Measurements from ENCODE around the gene NYAP2. TPM values are rescaled to one million over a fixed set of nuclear protein-coding genes. Genes with fewer than 3 reads are reported as not detected.

NYAP2 gene
- polyA plus RNA-seq, 3 donors = not detected

- Histone ChIP-seq H3K4me3 (replicated peaks in 1 of 3; ENCODE audit: low read depth in 2 of 3, low read length in 3 of 3) (no peak overlapping the region), H2AFZ (ENCODE audit: insufficient read depth, low read depth, low read length, poor library complexity, severe bottlenecking) (no peak overlapping the region), H4K20me1 (ENCODE audit: insufficient read depth, low read length) (no peaks in the 10 kb centered on the region), H3K9me3 (replicated peaks in 1 of 2; ENCODE audit: control insufficient read depth in 1 of 2, insufficient read depth in 1 of 2, low read length in 2 of 2) (no peaks in the 10 kb centered on the region), H3K36me3 (replicated peaks in 1 of 2; ENCODE audit: control insufficient read depth in 1 of 2, insufficient read depth in 2 of 2, low read length in 2 of 2) (no peaks in the 10 kb centered on the region), H3K27me3 (ENCODE audit: control insufficient read depth in 2 of 2, insufficient read depth in 2 of 2, low read length in 2 of 2) (no peaks in the 10 kb centered on the region), H3K4me1 (ENCODE audit: control insufficient read depth in 1 of 2, insufficient read depth in 2 of 2, low read length in 2 of 2) (no peaks in the 10 kb centered on the region), H3K9ac (ENCODE audit: insufficient read depth, low read length, poor library complexity, severe bottlenecking) (no peak overlapping the region), H3K4me2 (replicated peaks; ENCODE audit: extremely low read depth, low read length, poor library complexity, severe bottlenecking) (no peak overlapping the region), H3K79me2 (ENCODE audit: insufficient read depth, low read length) (no peaks in the 10 kb centered on the region), H3K27ac (ENCODE audit: low read depth in 1 of 2, low read length in 2 of 2) (no peak overlapping the region)
- Mint-ChIP-seq H3K27ac (no peak overlapping the region), H3K27me3 (ENCODE audit: low read depth in 3 of 3) (no peaks in the 10 kb centered on the region), H3K4me1 (no peaks in the 10 kb centered on the region), H3K36me3 (no peaks in the 10 kb centered on the region), H3K9me3 (peaks cover 0 to 6% (median 3%) of the 10 kb centered on the region in 7 donors), H3K4me3 (no peak overlapping the region)
- TF ChIP-seq, protein P1, sequence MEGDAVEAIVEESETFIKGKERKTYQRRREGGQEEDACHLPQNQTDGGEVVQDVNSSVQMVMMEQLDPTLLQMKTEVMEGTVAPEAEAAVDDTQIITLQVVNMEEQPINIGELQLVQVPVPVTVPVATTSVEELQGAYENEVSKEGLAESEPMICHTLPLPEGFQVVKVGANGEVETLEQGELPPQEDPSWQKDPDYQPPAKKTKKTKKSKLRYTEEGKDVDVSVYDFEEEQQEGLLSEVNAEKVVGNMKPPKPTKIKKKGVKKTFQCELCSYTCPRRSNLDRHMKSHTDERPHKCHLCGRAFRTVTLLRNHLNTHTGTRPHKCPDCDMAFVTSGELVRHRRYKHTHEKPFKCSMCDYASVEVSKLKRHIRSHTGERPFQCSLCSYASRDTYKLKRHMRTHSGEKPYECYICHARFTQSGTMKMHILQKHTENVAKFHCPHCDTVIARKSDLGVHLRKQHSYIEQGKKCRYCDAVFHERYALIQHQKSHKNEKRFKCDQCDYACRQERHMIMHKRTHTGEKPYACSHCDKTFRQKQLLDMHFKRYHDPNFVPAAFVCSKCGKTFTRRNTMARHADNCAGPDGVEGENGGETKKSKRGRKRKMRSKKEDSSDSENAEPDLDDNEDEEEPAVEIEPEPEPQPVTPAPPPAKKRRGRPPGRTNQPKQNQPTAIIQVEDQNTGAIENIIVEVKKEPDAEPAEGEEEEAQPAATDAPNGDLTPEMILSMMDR (IDR thresholded peaks at IDR 0.05) = no peak
- no CpG with 5 or more reads among the region's 3 CpGs for WGBS (ENCODE audit: insufficient coverage)
- intact Hi-C loops (cut with micrococcal nuclease) = no loop called here
- no peak for DNase-seq
Measured at GRCh38 chr2:225640550-225640949, 241.0 kb downstream of the NYAP2 start.

- Histone ChIP-seq H2AFZ (ENCODE audit: insufficient read depth, low read depth, low read length, poor library complexity, severe bottlenecking) (no peak overlapping the region), H3K4me1 (ENCODE audit: control insufficient read depth in 1 of 2, insufficient read depth in 2 of 2, low read length in 2 of 2) (no peaks in the 10 kb centered on the region), H3K4me3 (replicated peaks in 1 of 3; ENCODE audit: low read depth in 2 of 3, low read length in 3 of 3) (no peak overlapping the region), H3K9ac (ENCODE audit: insufficient read depth, low read length, poor library complexity, severe bottlenecking) (no peak overlapping the region), H4K20me1 (ENCODE audit: insufficient read depth, low read length) (no peaks in the 10 kb centered on the region), H3K4me2 (replicated peaks; ENCODE audit: extremely low read depth, low read length, poor library complexity, severe bottlenecking) (no peak overlapping the region), H3K36me3 (replicated peaks in 1 of 2; ENCODE audit: control insufficient read depth in 1 of 2, insufficient read depth in 2 of 2, low read length in 2 of 2) (no peaks in the 10 kb centered on the region), H3K27me3 (ENCODE audit: control insufficient read depth in 2 of 2, insufficient read depth in 2 of 2, low read length in 2 of 2) (no peaks in the 10 kb centered on the region), H3K9me3 (replicated peaks in 1 of 2; ENCODE audit: control insufficient read depth in 1 of 2, insufficient read depth in 1 of 2, low read length in 2 of 2) (no peaks in the 10 kb centered on the region), H3K79me2 (ENCODE audit: insufficient read depth, low read length) (no peaks in the 10 kb centered on the region), H3K27ac (ENCODE audit: low read depth in 1 of 2, low read length in 2 of 2) (no peak overlapping the region)
- H3K9me3 Mint-ChIP-seq = peaks cover 0 to 3% (median 0%) of the 10 kb centered on the region in 7 donors
- no peaks in the 10 kb centered on the region for H3K36me3 Mint-ChIP-seq
- DNase-seq = no peak
- no peak overlapping the region for H3K4me3 Mint-ChIP-seq
- H3K27me3 Mint-ChIP-seq (ENCODE audit: low read depth in 3 of 3) = peaks cover 0 to 3% (median 3%) of the 10 kb centered on the region in 3 donors
- WGBS (ENCODE audit: insufficient coverage) = no CpG with 5 or more reads among the region's 4 CpGs
- H3K27ac Mint-ChIP-seq = no peak overlapping the region
- TF ChIP-seq, protein P1 (IDR thresholded peaks at IDR 0.05) = no peak
- intact Hi-C loops (cut with micrococcal nuclease) = no loop called here
- no peaks in the 10 kb centered on the region for H3K4me1 Mint-ChIP-seq
Measured at GRCh38 chr2:225649274-225649673, 249.8 kb downstream of the NYAP2 start.
